GM12865 (cell line): ENCODE results near the gene AOPEP.

Experiments
- DNase-seq: peaks from one replicate; pipeline ENCODE4 v3.0.0; 2010; ENCODE audit warnings: low read depth
- H3K4me3 ChIP-seq: 2 replicates; pipeline ENCODE4 v1.5.1; 2011; ENCODE audit warnings: mild to moderate bottlenecking, low read depth, low read length, control low read depth
- TF ChIP-seq, protein P1 (sequence below): IDR thresholded peaks from 2 replicates; pipeline ENCODE4 v1.5.1; 2011; ENCODE audit warnings: low read length, control low read depth, low read depth, inconsistent platforms; ENCODE audit not compliant: insufficient read depth; ENCODE audit errors: missing control alignments

AOPEP gene

DNA sequence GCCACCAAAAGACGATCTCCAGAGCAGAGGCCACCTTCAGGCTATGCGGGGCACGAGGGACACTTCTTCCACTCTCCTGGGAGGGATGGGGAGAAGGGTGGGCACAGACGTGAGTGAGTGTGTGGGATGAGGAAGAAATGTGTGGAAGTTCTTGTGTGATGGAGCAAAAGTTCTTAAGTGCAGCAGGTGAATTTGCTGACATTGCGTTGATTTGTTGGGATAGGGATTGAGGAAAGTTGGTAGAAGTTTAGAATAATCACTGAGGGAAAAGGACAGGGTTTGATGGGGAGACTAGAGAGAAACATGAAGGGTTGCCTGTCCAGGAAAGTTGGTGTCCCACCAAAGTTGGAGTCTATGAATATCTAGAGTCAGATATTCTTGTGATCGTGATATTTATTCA, 2.2 kb downstream of the AOPEP start:
- no peak overlapping the region for H3K4me3 ChIP-seq
- TF ChIP-seq, protein P1, sequence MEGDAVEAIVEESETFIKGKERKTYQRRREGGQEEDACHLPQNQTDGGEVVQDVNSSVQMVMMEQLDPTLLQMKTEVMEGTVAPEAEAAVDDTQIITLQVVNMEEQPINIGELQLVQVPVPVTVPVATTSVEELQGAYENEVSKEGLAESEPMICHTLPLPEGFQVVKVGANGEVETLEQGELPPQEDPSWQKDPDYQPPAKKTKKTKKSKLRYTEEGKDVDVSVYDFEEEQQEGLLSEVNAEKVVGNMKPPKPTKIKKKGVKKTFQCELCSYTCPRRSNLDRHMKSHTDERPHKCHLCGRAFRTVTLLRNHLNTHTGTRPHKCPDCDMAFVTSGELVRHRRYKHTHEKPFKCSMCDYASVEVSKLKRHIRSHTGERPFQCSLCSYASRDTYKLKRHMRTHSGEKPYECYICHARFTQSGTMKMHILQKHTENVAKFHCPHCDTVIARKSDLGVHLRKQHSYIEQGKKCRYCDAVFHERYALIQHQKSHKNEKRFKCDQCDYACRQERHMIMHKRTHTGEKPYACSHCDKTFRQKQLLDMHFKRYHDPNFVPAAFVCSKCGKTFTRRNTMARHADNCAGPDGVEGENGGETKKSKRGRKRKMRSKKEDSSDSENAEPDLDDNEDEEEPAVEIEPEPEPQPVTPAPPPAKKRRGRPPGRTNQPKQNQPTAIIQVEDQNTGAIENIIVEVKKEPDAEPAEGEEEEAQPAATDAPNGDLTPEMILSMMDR: no peak
- DNase-seq: no peak

DNA sequence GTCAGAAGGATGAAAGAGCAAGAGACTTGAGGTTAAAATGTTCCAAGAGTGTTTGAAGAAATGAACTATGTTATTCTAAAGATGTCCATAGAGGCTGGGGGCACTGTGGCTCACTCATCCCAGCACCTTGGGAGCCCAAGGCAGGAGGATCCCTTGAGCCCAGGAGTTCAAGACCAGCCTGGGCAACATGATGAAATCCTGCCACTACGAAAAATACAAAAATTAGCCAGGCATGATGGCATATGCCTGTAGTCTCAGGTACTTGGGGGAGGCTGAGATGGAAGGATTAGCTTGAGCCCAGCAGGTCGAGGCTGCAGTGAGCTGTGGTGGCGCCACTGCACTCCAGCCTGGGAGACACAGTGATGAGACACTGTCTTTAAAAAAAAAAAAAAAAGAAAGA, 2.7 kb downstream of the AOPEP start:
- TF ChIP-seq, protein P1: no peak
- no peak for DNase-seq
- no peak overlapping the region for H3K4me3 ChIP-seq

DNA sequence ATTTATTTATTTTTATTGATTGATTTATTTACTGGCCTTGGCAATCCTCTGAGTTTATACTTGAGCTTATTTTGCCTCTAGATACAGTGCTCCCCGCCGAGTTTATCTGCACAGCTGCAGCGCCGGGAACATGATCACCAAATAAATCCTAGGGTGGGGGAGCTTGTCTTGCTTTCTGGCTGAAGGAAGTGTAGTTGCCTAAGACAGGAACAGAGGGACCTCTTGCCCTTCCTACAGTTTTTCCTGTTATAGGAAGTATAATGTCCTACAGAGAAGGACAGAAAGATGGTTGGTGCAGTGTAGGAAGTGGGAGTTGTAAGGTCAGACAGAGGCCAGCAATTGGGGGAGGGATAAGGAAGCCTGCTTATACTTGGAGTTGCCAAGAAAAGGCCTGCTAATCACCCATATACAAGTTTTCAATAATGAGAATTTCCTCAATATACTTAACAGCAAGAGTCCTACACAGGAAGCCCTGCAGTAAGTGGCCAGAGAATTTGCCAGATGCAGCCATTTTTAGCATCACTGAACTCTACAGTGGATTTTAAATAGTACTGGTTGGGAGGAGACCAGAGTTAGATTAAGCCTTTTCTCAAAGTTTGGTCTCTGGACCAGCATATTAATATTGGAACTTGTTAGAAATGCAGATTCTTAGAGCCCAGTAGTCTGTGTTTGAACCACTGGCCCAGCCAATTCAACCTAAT, 7.7 kb downstream of the AOPEP start:
- no peak overlapping the region for H3K4me3 ChIP-seq
- no peak for DNase-seq
- TF ChIP-seq, protein P1: no peak

DNA sequence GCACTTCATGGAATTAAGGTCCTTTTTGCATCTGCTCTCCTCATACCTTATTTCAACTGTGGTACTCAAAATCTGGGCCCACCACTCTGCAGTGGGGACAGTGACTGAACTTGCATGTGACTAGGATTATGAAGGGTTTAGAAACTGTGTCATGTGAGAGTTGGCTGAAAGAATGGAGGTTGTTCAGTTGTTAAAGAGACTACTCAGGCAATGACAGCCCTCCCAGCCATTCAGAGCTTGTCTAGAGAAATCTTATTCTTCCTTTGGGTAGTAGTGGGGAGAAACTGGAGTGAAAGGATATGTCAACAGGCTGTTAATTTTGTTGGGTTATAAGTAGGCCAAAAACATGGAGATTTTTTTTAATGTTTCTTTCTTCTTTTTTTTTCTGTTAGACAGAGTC, 10.3 kb downstream of the AOPEP start:
- TF ChIP-seq, protein P1: no peak
- no peak for DNase-seq
- no peak overlapping the region for H3K4me3 ChIP-seq

DNA sequence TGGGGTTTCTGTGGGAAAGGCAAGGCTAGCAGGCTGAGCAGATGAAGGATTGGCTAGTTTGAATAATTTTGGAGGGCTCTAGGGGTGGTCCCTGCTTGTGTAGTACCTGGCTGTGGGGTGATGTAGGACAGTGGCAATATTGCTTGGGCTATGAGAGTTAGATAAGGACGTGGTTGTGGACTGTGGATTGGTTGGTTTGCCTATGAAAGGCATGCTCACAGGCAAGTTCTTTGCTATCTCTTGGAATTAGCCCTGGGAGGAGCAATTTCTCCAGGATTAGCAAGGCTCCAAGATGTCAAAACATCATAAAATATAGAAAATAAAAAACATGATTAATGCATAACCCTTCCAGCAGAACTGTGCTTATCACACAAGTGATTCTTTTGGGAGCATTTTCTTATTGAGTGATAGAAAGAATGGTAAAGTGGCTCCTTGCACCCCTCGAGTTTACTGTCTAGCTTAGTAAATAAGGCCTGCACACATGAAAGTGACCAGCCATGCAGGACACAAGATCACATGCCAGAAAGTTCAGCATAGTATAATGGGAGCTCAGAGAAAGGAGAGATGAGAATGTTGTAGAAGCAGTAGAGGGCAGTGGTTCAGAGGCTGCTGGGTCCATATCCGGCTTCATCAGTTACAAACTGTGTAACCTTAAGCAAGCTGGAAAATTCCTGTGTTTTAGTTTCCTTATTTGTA, 13.8 kb downstream of the AOPEP start:
- TF ChIP-seq, protein P1: no peak
- no peak overlapping the region for H3K4me3 ChIP-seq
- DNase-seq: no peak

DNA sequence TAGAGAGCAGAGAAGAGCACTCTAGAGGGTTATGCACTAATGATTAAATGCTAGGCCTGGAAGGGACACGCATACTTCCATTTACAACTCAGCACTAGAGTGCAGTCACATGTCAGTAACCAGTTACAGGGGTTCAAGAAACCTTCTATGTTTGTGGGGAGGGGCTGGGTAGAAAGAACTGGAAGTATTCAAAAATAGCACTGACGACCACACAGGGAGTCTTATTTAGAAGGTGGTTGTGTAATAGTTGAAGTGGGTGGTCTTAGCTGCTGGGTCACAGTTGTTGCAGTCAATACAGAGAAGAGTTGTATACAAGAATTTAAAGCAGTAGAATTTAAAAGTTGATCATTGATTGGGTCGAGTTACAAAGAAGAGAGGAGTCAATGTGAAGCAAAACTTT, 15.4 kb downstream of the AOPEP start:
- no peak overlapping the region for H3K4me3 ChIP-seq
- no peak for DNase-seq
- TF ChIP-seq, protein P1: no peak
